Stimulated activated CD4-positive, alpha-beta T cell treated with anti-CD3 and anti-CD28 coated beads, Interleukin-15, amount 100 ng/mL, for 24 hours (primary cell): ENCODE measurements around the gene LYRM7.
"Not testable (repeated sequence)": the region's sequence is repeated elsewhere in the genome, so short reads cannot be mapped to it uniquely, and the experiment has no call there.

ENCODE experiments used
- DNase-seq: peaks from one replicate; pipeline ENCODE4 v3.0.0-alpha.2; 2020

The LYRM7 gene

GRCh38 chr5:131182839-131183238 lies 12.1 kb downstream of the LYRM7 start:
- DNase-seq: no peak

GRCh38 chr5:131185523-131186104 lies 14.9 kb downstream of the LYRM7 start:
- no peak for DNase-seq

GRCh38 chr5:131186561-131187256 lies 16.0 kb downstream of the LYRM7 start:
- no peak for DNase-seq

DNA sequence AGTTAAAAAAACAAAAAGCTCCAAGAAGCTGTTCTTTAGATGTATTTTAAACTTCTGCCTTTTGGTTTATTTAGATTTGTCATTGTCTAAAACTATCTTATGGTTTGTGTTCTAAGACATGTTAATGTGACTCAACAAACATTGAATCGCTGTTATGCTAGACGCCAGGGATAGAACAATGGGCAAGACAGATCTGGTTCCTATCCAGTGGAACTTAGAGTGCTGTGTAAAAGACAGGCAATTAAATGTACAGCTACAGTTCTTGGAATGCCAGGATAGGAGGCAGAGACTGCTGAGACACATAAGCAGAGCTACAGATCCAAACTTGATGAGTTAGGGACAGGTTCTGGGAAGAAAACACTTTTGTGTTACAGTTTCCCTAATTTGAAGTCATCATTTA lies 22.4 kb downstream of the LYRM7 start:
- no peak for DNase-seq

DNA sequence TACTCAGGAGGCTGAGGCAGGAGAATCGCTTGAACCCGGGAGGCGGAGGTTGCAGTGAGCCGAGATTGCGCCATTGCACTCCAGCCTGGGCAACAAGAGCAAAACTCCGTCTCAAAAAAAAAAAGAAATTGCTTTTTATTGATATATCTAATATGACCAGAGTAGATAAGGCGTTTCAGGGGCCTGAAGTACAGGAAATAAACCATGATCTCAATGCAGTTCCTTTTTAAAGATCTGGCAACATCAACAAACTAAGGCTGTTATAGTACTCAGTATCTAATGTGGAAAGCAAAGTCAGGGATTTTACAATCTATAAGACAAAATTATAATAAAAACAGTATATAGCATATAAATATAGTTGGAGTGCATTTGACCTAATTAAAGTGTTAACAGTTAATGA lies 23.2 kb downstream of the LYRM7 start:
- DNase-seq: not testable (repeated sequence)

DNA sequence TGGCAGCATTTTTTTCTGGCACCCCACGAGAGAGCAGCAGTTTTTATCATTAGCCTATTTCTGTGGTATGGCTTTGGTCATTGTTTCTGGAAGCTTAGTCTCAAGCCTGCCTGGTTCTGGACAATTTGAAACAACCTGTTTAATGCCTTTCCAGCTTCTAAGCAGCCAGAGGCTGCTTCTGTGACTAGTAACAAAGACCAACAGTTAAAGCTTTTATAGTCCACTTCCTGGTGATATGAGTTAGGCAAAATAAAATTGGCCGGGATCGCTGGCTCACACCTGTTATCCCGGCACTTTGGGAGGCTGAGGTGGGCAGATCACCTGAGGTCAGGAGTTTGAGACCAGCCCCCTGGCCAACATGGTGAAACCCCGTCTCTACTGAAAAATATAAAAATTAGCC lies 24.0 kb downstream of the LYRM7 start:
- DNase-seq: no peak

DNA sequence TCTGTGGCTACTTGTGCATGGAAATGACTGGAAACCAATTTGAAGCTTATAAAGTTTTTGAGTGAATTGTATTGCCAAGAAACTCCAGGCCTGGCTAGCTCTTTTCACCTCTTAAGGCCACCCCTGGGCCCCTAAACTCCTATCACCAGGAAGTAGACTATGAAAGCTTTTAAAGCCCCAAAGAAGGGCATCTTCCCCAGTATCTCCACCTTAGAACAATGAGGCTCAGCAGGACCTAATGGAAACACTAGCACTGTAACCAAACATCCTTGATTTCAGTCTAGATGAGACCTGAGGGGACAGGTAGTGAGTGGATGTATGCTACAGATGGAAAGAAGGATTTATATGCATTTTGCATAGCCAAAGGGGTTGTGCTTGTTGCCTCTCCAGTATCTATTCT lies 25.0 kb downstream of the LYRM7 start:
- no peak for DNase-seq

DNA sequence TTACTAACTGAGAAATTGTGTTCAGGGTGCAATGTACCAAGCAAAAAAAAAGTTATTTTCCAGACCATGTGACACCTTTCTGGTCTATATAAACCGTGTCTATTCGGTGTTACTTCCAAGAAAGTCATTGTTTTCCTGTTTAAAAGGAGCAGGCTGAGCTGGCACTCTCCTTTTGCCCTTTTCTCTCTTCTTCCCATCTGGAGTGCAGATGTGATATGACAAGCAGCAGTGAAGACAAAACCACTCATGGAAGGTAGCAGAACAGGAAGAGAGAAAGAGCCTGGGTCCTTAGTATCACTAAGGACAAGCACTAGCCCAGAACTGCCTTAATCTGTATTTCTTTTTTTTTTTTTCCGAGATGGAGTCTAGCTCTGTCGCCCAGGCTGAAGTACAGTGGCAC lies 25.6 kb downstream of the LYRM7 start:
- DNase-seq: no peak

- DNase-seq: no peak
Measured at GRCh38 chr5:131198625-131199024, 27.9 kb downstream of the LYRM7 start.

GRCh38 chr5:131200560-131200959 lies 29.8 kb downstream of the LYRM7 start:
- DNase-seq: no peak

DNA sequence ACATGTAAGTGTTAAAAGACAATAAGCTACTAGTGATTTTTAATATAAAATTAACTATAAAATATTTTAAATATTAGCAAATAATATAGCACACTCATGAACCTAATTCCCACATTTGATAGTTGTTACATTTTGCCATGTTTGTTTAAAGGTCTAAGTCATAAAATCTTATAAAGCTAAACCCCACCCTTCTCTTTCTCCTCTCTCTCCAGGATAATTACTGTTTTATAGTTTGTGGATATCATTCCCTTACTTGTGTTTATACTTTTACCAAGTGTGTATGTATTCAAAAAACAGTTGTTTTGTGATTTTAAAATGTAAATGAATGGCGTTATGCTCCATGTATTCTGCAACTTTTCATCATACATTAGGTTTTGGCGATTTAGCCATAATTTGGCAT lies 34.2 kb downstream of the LYRM7 start:
- no peak for DNase-seq

- no peak for DNase-seq
Measured at GRCh38 chr5:131206061-131206460, 35.3 kb downstream of the LYRM7 start.

DNA sequence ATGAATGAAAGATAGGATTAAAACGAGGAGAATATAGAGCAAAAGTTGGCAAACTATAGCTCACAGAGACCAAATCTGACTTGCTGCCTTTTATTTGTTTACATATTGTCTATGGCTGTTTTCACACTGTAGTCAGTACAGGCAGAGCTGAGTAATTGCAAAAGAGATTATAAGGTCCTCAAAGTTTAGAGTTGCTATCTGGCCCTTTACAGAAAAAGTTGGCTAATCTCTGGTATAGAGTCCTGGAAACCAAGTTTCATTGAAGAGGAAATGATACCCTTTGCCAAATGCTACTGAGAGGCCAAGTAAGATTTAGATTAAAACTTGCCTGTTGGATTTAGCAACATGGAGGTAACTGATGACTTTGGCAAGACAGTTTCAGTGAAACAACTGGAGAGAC lies 36.0 kb downstream of the LYRM7 start:
- DNase-seq: no peak

- no peak for DNase-seq
Measured at GRCh38 chr5:131209175-131209505, 38.4 kb downstream of the LYRM7 start.

- DNase-seq: peak; percentile 52
Measured at GRCh38 chr5:131209506-131210150, 38.9 kb downstream of the LYRM7 start.

DNA sequence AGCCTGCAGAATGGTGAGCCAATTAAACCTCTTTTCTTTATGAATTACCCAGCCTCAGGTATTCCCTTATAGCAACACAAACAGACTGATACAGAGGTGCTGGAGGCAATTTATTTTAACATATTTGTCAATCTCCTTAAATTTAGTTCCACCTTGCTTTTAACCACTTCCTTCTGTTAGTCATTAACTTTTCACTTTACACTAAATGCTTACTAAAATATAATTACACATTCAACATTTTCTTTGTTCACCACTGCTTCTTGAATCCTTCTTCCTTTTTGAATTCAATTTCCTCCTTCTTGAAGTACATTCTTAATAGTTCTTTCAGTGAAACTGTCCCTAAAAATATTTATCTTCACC lies 39.4 kb downstream of the LYRM7 start:
- DNase-seq: no peak

DNA sequence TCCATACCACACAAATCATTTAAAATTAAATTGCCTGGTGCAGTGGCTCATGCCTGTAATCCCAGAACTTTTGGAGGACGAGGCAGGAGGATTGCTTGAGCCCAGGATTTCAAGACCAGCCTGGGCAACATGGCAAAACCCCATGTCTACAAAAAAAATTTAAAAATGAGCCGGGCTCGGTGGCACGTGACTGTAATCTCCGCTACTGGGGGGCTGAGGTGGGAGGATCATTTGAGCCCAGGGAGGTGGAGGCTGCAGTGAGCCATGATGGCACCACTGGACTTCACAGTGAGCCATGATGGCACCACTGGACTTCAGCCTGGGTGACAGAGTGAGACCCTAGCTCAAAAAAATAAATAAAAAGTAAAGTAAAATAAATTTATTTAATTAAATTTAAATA lies 40.9 kb downstream of the LYRM7 start:
- no peak for DNase-seq

GRCh38 chr5:131212471-131213021 lies 41.8 kb downstream of the LYRM7 start:
- DNase-seq: no peak

- no peak for DNase-seq
Measured at GRCh38 chr5:131214609-131215227, 44.0 kb downstream of the LYRM7 start.

DNA sequence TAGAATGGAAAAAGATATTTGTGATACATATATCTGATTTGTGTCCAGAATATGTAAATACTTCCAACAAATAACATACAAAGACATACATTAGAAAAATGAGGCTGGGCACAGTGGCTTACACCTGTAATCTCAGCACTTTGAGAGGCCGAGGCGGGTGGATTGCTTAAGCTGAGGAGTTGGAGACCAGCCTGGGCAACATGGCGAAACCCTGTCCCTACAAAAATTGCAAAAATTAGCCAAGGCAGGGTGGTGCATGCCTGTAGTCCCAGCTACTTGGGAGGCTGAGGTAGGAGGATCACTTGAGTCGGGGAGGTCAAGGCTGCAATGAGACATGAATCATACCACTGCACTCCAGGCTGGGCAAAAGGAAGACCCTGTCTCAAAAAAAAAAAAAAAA lies 47.0 kb downstream of the LYRM7 start:
- DNase-seq: no peak

GRCh38 chr5:131218392-131218791 lies 47.6 kb downstream of the LYRM7 start:
- no peak for DNase-seq

GRCh38 chr5:131220566-131220965 lies 49.8 kb downstream of the LYRM7 start:
- DNase-seq: no peak

DNA sequence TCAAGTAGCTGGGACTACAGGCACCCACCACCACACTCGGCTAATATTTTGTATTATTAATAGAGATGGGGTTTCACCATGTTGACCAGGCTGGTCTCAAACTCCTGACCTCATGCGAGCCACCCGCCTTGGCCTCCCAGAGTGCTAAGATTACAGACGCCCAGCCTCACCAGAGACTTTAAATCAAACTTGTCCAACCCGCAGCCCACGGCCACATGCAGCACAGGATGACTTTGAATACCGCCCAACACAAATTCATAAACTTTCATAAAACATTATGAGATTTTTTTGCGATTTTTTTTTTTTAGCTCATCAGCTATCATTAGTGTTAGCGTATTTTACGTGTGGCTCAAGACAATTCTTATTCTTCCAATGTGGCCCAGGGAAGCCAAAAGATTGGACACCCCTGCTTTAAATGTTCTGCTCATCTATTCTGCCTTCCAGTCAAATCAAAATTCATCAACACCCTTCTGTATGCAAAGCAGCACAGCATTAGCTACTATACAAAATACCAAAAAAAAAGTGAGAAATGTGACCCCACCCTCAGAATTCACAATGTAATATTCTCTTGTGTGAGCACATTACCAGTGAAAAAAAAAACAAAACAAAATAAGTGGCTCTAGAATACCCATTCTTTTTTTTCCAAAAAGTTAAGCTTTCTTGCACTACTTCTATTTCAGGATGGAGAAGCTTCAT lies 50.4 kb downstream of the LYRM7 start:
- no peak for DNase-seq
